Naive thymus-derived CD8-positive, alpha-beta T cell (primary cell): ENCODE measurements around the gene IQCE. TPM values are rescaled to one million over a fixed set of nuclear protein-coding genes. Genes with fewer than 3 reads are reported as not detected.

Experiments used
- ATAC-seq, 2 donors: fragments of 150-1000 bp; cut with Tn5 transposase in 1 of 2; sonication (Bioruptor Pico), chemical (Tn5 transposase) in 1 of 2; 1 replicate in 1 of 2; 2 replicates in 1 of 2; pipeline ENCODE4 v1.10.0; 2021; ENCODE audit warnings: mild to moderate bottlenecking in 2 of 2, moderate library complexity in 2 of 2
- POLR2A ChIA-PET: fragments of 350-600 bp; sonication (Branson Sonifier 250); formaldehyde crosslinking; loops from one replicate; lab custom pipeline; 2021; ENCODE audit warnings: antibody characterized with exemption; lab: Charles Lee
- DNase-seq, 10 donors: peaks; one replicate each; pipeline versions ENCODE4 v3.0.0 to v3.0.0-alpha.2; 2020 to 2022
- H3K27ac Mint-ChIP-seq, 10 donors: one replicate each; pipeline ENCODE4 v1.8.0; 2020 to 2022; ENCODE audit warnings: mild to moderate bottlenecking in 10 of 10, mixed read lengths in 10 of 10, moderate library complexity in 4 of 10, inconsistent platforms in 1 of 10
- H3K27me3 Mint-ChIP-seq, 5 donors: one replicate each; pipeline ENCODE4 v1.8.0; 2021 to 2022; ENCODE audit warnings: mixed read lengths in 5 of 5
- H3K36me3 Mint-ChIP-seq, 3 donors: one replicate each; pipeline ENCODE4 v1.8.0; 2020 to 2022; ENCODE audit warnings: mixed read lengths in 3 of 3, mild to moderate bottlenecking in 2 of 3, inconsistent platforms in 1 of 3
- H3K4me1 Mint-ChIP-seq, 4 donors: one replicate each; pipeline ENCODE4 v1.8.0; 2021 to 2022; ENCODE audit warnings: mixed read lengths in 4 of 4
- H3K4me3 Mint-ChIP-seq, 10 donors: one replicate each; pipeline ENCODE4 v1.8.0; 2020 to 2022; ENCODE audit warnings: mild to moderate bottlenecking in 10 of 10, mixed read lengths in 10 of 10, moderate library complexity in 6 of 10, inconsistent platforms in 1 of 10
- H3K9me3 Mint-ChIP-seq, 9 donors: one replicate each; pipeline ENCODE4 v1.8.0; 2020 to 2022; ENCODE audit warnings: mixed read lengths in 9 of 9, mild to moderate bottlenecking in 3 of 9, inconsistent platforms in 1 of 9, moderate library complexity in 1 of 9
- polyA plus RNA-seq, 3 donors: library from polyadenylated mRNA; unstranded; fragments of 300-500 nt; fragmentation: Illumina TruSeq; gene quantifications; one replicate each; pipeline ENCODE4 v1.2.3, GENCODE V29; 2021
- total RNA-seq, 8 experiments: library from RNA in 2 of 8; stranded (reverse) in 2 of 8; gene quantifications; one replicate each; pipeline ENCODE4 v1.2.3 and lab custom pipeline; 2021 to 2026

Gene IQCE
- total and polyA plus RNA-seq, 5 experiments from 2014 or later = 0.77 to 8.9 (median 2.2) TPM

GRCh38 chr7:2566890-2567678 is 8.3 kb downstream of the IQCE start:
- H3K27ac Mint-ChIP-seq = no peak overlapping the region
- peaks cover 0 to 2% (median 0%) of the 10 kb centered on the region in 3 donors for H3K36me3 Mint-ChIP-seq
- no peak overlapping the region for H3K4me3 Mint-ChIP-seq
- H3K4me1 Mint-ChIP-seq = peaks cover 2 to 9% (median 6%) of the 10 kb centered on the region in 4 donors
- POLR2A ChIA-PET = interaction anchor here (0.6 to 1.7 kb wide), 4 partner anchors 37 to 56 kb away, joined by 3 to 4 read pairs (median 4); no protein-coding TSS in a partner anchor
- no peaks in the 10 kb centered on the region for H3K9me3 Mint-ChIP-seq
- DNase-seq (no peak), ATAC-seq (no peak)
- no peaks in the 10 kb centered on the region for H3K27me3 Mint-ChIP-seq

DNA sequence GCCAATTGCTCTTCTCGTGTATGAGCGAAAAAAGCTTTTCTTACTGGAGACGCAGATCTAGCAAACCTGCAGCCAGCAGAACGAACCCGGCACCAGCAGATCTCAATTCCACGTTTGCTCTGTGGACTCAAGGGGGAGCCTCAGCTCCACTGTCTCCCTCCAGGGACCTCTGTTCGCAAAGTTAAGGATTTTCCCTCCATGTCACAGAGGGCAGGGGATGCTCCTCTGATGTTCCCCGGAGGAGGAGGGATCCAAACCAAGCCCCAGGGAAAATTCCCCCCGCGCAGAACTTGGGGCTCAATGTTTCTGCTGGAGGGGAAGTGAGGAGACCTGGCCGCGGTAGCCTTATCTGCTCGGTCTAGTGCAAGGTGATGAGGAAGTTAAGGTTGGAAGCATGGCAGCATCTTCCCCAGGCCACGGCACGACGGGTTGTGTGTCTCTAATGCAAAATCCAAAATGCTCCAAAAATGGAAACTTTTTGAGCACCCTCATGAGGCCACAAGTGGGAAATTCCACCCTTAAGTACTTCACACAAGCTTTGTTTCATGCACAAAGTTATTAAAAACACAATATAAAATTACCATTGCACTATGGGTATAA is 9.0 kb downstream of the IQCE start:
- DNase-seq = peak in 1 of 10 donors; percentile 28
- Mint-ChIP-seq H3K27ac (no peak overlapping the region), H3K36me3 (peaks cover 0 to 3% (median 2%) of the 10 kb centered on the region in 3 donors), H3K27me3 (no peaks in the 10 kb centered on the region), H3K9me3 (no peaks in the 10 kb centered on the region), H3K4me3 (no peak overlapping the region), H3K4me1 (peaks cover 2 to 9% (median 6%) of the 10 kb centered on the region in 4 donors)
- peak in 1 of 2 donors; percentile 44 for ATAC-seq
- POLR2A ChIA-PET = interaction anchor here (1.1 to 1.7 kb wide), 2 partner anchors 47 to 57 kb away, joined by 4 read pairs; no protein-coding TSS in a partner anchor

- Mint-ChIP-seq H3K4me1 (peaks cover 2 to 9% (median 5%) of the 10 kb centered on the region in 4 donors), H3K4me3 (no peak overlapping the region), H3K27ac (no peak overlapping the region), H3K27me3 (no peaks in the 10 kb centered on the region), H3K9me3 (no peaks in the 10 kb centered on the region), H3K36me3 (peaks cover 0 to 9% (median 4%) of the 10 kb centered on the region in 3 donors)
- ATAC-seq (no peak), DNase-seq (no peak)
- POLR2A ChIA-PET = interaction anchor here (1.1 kb wide), 1 partner anchor 48 kb away, joined by 4 read pairs; no protein-coding TSS in a partner anchor
Measured at GRCh38 chr7:2568521-2569223, 9.9 kb downstream of the IQCE start.

- peak overlapping the region in 1 of 10 donors; percentile 34 for H3K27ac Mint-ChIP-seq
- peaks cover 5 to 9% (median 7%) of the 10 kb centered on the region in 4 donors for H3K4me1 Mint-ChIP-seq
- POLR2A ChIA-PET = no interaction called here
Measured at GRCh38 chr7:2569421-2569820, 10.6 kb downstream of the IQCE start.

GRCh38 chr7:2570021-2570420 is 11.2 kb downstream of the IQCE start:
- peaks cover under 1 to 10% (median 6%) of the 10 kb centered on the region in 4 donors for H3K4me1 Mint-ChIP-seq
- peaks cover 0 to 17% (median 9%) of the 10 kb centered on the region in 3 donors for H3K36me3 Mint-ChIP-seq
- H3K4me3 Mint-ChIP-seq = no peak overlapping the region
- H3K27ac Mint-ChIP-seq = no peak overlapping the region
- ATAC-seq (no peak), DNase-seq (no peak)
- POLR2A ChIA-PET = no interaction called here
- no peaks in the 10 kb centered on the region for H3K9me3 Mint-ChIP-seq
- H3K27me3 Mint-ChIP-seq = no peaks in the 10 kb centered on the region

More at GRCh38 chr7:2569421-2569820, 10.6 kb downstream of the IQCE start:
- Mint-ChIP-seq H3K36me3 (peaks cover 0 to 14% (median 9%) of the 10 kb centered on the region in 3 donors), H3K27me3 (no peaks in the 10 kb centered on the region), H3K4me3 (no peak overlapping the region), H3K9me3 (no peaks in the 10 kb centered on the region)
- no peak for DNase-seq
- ATAC-seq = no peak

DNA sequence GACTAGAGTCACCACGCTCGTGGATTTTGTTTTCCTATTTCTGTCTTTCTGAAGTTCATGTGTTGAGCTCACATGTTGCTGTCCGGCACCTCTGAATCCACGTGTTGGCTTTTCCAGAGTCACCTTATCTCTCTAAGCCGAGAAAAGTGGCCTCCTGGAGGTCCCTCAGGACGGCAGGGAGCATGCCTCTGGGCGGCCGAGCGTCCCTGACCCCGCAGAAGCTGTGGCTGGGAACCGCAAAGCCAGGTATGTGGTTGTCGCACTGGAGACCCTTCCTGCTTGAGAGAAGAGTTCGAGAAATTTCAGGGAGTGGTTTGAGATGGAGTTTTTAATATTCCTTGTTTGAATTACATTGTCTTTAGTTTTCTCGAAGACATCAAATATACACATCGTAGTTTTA is 12.6 kb downstream of the IQCE start:
- H3K4me3 Mint-ChIP-seq = no peak overlapping the region
- no peak for DNase-seq
- POLR2A ChIA-PET = no interaction called here
- no peaks in the 10 kb centered on the region for H3K27me3 Mint-ChIP-seq
- peaks cover 0 to 17% (median 9%) of the 10 kb centered on the region in 3 donors for H3K36me3 Mint-ChIP-seq
- peaks cover 0 to 10% (median 6%) of the 10 kb centered on the region in 4 donors for H3K4me1 Mint-ChIP-seq
- no peak overlapping the region for H3K27ac Mint-ChIP-seq
- no peak for ATAC-seq
- no peaks in the 10 kb centered on the region for H3K9me3 Mint-ChIP-seq

- H3K4me3 Mint-ChIP-seq = no peak overlapping the region
- no peaks in the 10 kb centered on the region for H3K9me3 Mint-ChIP-seq
Measured at GRCh38 chr7:2572101-2572842, 13.5 kb downstream of the IQCE start.

GRCh38 chr7:2573761-2574160 is 15.0 kb downstream of the IQCE start:
- Mint-ChIP-seq H3K9me3 (no peaks in the 10 kb centered on the region), H3K36me3 (peaks cover 0 to 17% (median 9%) of the 10 kb centered on the region in 3 donors), H3K4me1 (peaks cover 0 to 8% (median under 1%) of the 10 kb centered on the region in 4 donors), H3K4me3 (no peak overlapping the region), H3K27ac (peak overlapping the region in 1 of 10 donors; percentile 64), H3K27me3 (no peaks in the 10 kb centered on the region)
- ATAC-seq (no peak), DNase-seq (no peak)
- POLR2A ChIA-PET = no interaction called here

More at GRCh38 chr7:2572101-2572842, 13.5 kb downstream of the IQCE start:
- H3K36me3 Mint-ChIP-seq = peaks cover 0 to 17% (median 9%) of the 10 kb centered on the region in 3 donors
- no peak for ATAC-seq
- H3K27me3 Mint-ChIP-seq = no peaks in the 10 kb centered on the region
- POLR2A ChIA-PET = no interaction called here
- H3K27ac Mint-ChIP-seq = no peak overlapping the region
- no peak for DNase-seq
- H3K4me1 Mint-ChIP-seq = peaks cover 0 to 10% (median 4%) of the 10 kb centered on the region in 4 donors

DNA sequence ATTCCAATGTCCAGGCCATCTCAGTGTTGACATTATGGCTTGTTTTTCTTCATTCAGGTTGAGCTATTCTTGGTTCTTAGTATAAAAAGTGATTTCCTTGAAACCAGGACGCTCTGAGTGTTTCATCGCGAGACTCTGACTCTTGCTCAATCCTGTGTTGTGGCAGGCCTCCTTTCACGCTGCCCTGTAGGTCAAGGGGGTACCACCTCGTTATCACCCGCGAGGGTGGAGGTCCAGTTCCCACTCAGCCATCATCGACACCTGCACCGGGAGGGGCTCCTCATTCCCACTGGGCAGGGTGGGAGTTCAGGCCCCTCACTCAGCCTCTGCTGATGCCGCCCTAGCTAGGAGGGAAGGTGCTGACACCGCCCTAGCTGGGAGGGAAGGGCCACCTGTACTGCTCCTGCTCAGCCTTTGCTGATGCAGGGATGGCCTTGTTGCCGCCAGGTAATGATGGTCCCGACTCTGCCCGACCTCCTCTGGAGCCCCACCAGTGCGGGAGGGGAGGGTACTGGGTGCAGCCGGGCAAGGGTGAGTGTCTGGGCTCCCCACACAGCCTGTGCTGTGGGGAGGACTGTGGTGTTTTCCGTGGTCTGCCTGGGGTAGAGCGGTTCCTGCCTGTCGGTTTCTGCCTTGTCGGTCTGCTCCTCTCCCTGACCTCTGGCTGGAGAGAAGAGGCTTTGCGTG is 16.4 kb downstream of the IQCE start:
- Mint-ChIP-seq H3K4me3 (no peak overlapping the region), H3K27me3 (no peaks in the 10 kb centered on the region), H3K27ac (no peak overlapping the region), H3K4me1 (peaks cover 0 to 8% (median under 1%) of the 10 kb centered on the region in 4 donors), H3K9me3 (no peaks in the 10 kb centered on the region), H3K36me3 (peaks cover 0 to 17% (median 9%) of the 10 kb centered on the region in 3 donors)
- no peak for ATAC-seq
- DNase-seq = no peak
- POLR2A ChIA-PET = no interaction called here

DNA sequence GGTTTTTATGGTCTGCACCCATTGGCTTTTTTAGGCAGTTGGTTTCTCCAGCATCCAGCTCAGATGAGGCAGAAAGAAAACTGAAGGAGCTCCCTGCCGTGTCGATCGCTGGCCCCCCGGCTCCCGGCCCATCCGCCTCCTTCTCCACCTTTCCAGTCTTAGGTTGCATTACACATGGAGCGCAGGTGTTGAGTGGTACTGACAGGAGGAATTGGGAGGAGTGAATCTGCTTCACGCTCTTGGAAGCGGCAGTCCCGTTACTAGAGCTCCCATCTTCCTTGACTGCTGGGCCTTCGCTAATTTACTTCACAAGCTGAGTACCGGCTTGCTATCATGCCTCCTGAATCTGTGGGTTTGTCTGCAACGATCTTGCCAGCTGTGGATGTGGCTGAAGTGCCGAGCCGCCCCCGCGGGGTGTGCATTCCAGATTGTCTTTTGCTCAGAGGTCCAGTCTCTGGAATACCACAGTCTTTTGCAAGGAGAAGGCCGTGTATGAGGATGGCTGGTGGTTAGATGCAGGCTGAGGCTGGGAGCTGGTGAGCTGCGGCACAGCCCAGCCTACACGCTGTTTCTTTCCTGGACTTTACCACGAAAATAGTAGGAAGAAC is 17.1 kb downstream of the IQCE start:
- Mint-ChIP-seq H3K36me3 (peaks cover 0 to 17% (median 9%) of the 10 kb centered on the region in 3 donors), H3K4me1 (peaks cover 0 to 8% (median under 1%) of the 10 kb centered on the region in 4 donors), H3K27me3 (no peaks in the 10 kb centered on the region), H3K27ac (no peak overlapping the region), H3K4me3 (no peak overlapping the region), H3K9me3 (no peaks in the 10 kb centered on the region)
- POLR2A ChIA-PET = no interaction called here
- no peak for DNase-seq
- no peak for ATAC-seq

- ATAC-seq = no peak
- H3K36me3 Mint-ChIP-seq = peaks cover 0 to 17% (median 9%) of the 10 kb centered on the region in 3 donors
- no peaks in the 10 kb centered on the region for H3K27me3 Mint-ChIP-seq
- POLR2A ChIA-PET = no interaction called here
- no peak for DNase-seq
- no peak overlapping the region for H3K4me3 Mint-ChIP-seq
- H3K9me3 Mint-ChIP-seq = no peaks in the 10 kb centered on the region
- H3K27ac Mint-ChIP-seq = no peak overlapping the region
- H3K4me1 Mint-ChIP-seq = peaks cover 0 to 8% (median under 1%) of the 10 kb centered on the region in 4 donors
Measured at GRCh38 chr7:2576742-2577491, 18.1 kb downstream of the IQCE start.
